Ascending aorta (tissue), 2 donors: ENCODE data around the gene GADD45G. TPM values are rescaled to one million over a fixed set of nuclear protein-coding genes. Genes with fewer than 3 reads are reported as not detected.

Experiments
- DNase-seq, 2 donors: peaks; one replicate each; pipeline ENCODE4 v3.0.0-alpha.2; 2019; ENCODE audit warnings: low spot score in 2 of 2
- H3K27ac ChIP-seq, 2 donors: fragments of 200-600 bp; sonication (generic); one replicate each; pipeline ENCODE4 v1.5.1; 2016 to 2017; ENCODE audit warnings: mild to moderate bottlenecking in 1 of 2
- H3K27me3 ChIP-seq: fragments of 200-600 bp; sonication (generic); one replicate; pipeline ENCODE4 v1.5.1; 2017
- H3K36me3 ChIP-seq, 2 donors: fragments of 200-600 bp; sonication (generic); one replicate each; pipeline ENCODE4 v1.5.1; 2016
- H3K4me1 ChIP-seq, 2 donors: fragments of 200-600 bp; sonication (generic); one replicate each; pipeline ENCODE4 v1.5.1; 2016 to 2017; ENCODE audit warnings: mild to moderate bottlenecking in 1 of 2
- H3K4me3 ChIP-seq, 2 donors: fragments of 200-600 bp; sonication (generic); one replicate each; pipeline ENCODE4 v1.5.1; 2016 to 2017; ENCODE audit warnings: mild to moderate bottlenecking in 1 of 2
- H3K9me3 ChIP-seq, 2 donors: fragments of 200-600 bp; sonication (generic); one replicate each; pipeline ENCODE4 v1.5.1; 2016
- CTCF ChIP-seq, 3 experiments: fragments of 200-600 bp in 2 of 3; fragments of 450-650 bp in 1 of 3; sonication (generic) in 2 of 3; IDR thresholded peaks; one replicate each; pipeline ENCODE4 v1.5.1; 2016 to 2019; ENCODE audit warnings: antibody characterized with exemption in 3 of 3, mild to moderate bottlenecking in 1 of 3, moderate library complexity in 1 of 3
- intact Hi-C: fragments of 100-400 bp; cut with DNase I; formaldehyde crosslinking; loops from one replicate; pipeline ENCODE4 v1.15.1; 2023
- total RNA-seq: library from RNA; depleted of rRNA; stranded (reverse); fragments of >200 nt; gene quantifications from one replicate; pipeline ENCODE4 v1.1.0, GENCODE V29; 2016

The GADD45G gene
- total RNA-seq, 1 donor from 2014 or later: 4.6 TPM

DNA sequence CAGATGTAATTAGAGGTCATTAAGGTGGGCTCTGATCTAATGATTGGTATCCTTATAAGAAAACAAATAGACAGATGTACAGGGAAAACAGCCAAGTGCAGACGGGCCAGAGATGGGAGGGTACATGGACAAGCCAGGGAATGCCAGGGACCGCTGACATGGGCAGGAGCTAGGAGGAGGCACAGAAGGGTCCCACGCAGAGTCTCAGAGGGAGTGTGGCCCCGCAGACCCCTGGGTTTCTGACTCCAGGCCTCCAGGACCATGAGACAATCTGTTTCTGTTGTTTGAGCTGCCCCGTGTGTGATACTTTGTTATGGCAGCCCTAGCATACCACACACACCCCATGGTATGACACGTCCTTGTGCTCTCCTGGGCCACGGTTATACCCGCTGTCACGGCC lies 29.1 kb downstream of the GADD45G start:
- intact Hi-C loops: loop anchor here (2.0 to 10.0 kb wide), 2 partner anchors 27 to 371 kb away; no protein-coding TSS in a partner anchor
- Histone ChIP-seq H3K9me3 (no peaks in the 10 kb centered on the region), H3K36me3 (no peaks in the 10 kb centered on the region), H3K4me3 (no peak overlapping the region), H3K27me3 (no peaks in the 10 kb centered on the region), H3K4me1 (peaks cover 4 to 16% of the 10 kb centered on the region in 2 donors), H3K27ac (no peak overlapping the region)
- DNase-seq: no peak
- TF ChIP-seq CTCF (IDR thresholded peaks at IDR 0.05): no peak

DNA sequence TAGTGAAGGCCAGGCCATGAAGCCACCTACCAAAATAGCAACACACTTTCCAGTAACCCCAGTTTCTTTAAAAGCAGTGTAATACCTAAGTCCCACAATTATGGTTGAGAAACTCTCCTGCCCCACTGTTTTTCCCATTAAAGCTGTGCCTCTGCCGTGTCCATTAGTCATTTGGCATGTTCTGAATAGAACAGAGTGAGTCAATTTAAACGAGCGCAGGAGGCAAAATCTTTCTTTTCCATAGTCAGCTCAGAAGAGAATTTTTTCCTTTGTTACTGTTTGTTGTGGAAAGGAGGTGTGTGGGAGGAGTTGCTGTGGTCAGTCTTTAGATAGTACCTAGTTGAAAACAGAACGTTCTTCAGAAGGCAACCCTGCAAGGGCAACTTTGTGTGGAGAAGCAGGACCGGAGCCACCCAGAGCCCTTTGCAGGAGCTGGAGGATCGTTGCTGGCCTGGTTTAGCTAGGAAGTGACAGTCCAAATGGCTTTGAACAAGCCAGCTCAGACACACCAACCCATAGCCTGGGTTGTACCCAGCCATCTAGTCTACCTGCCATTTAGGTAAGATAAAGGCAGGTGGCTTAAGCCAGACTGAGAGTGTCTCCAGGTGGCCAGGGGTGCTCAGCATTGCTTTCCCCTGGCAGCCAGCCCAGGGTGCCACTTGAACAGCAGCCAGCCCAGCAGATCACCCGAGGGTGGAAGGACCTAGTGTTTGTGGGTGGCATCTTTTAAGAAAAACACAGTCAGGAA lies 30.4 kb downstream of the GADD45G start:
- no peaks in the 10 kb centered on the region for H3K27me3 ChIP-seq
- peak overlapping the region; percentile 26 to 64 for H3K27ac ChIP-seq
- DNase-seq: no peak
- peaks cover 11 to 27% of the 10 kb centered on the region in 2 donors for H3K4me1 ChIP-seq
- no peak for TF ChIP-seq CTCF (IDR thresholded peaks at IDR 0.05)
- peak overlapping the region in 1 of 2 donors; percentile 3 for H3K4me3 ChIP-seq
- no peaks in the 10 kb centered on the region for H3K9me3 ChIP-seq
- H3K36me3 ChIP-seq: no peaks in the 10 kb centered on the region
- intact Hi-C loops: loop anchor here (2.0 to 10.0 kb wide), 2 partner anchors 28 to 370 kb away; no protein-coding TSS in a partner anchor

DNA sequence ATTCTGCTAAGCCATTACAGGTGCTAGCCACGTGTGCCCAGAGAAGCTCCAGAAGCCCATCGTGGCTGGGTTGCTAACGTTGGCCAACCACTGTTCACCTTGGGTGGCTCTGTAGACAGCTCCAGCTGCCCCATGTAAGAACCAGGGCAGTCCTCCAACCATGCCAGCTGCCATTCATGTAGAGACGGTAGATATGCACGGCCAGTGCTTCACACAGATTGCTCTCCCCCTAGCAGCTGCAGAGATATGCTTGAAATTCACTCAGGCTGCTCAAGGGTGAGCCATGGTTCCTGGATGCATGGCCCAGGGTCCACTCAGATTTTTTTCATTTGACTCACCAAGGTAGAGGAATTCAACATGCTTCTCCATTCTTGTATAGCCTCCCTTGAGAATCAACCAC lies 31.0 kb downstream of the GADD45G start:
- Histone ChIP-seq H3K27me3 (no peaks in the 10 kb centered on the region), H3K27ac (peak overlapping the region in 1 of 2 donors; percentile 64), H3K4me1 (peaks cover 11 to 32% of the 10 kb centered on the region in 2 donors), H3K36me3 (no peaks in the 10 kb centered on the region), H3K9me3 (no peaks in the 10 kb centered on the region), H3K4me3 (no peak overlapping the region)
- DNase-seq: no peak
- intact Hi-C loops: loop anchor here (2.0 to 10.0 kb wide), 2 partner anchors 29 to 369 kb away; no protein-coding TSS in a partner anchor
- TF ChIP-seq CTCF (IDR thresholded peaks at IDR 0.05): no peak

- intact Hi-C loops: loop anchor here (2.0 to 10.0 kb wide), 2 partner anchors 47 to 367 kb away; no protein-coding TSS in a partner anchor
- H3K27ac ChIP-seq: no peak overlapping the region
- no peak for TF ChIP-seq CTCF (IDR thresholded peaks at IDR 0.05)
Measured at GRCh38 chr9:89637787-89638186, 33.0 kb downstream of the GADD45G start.

GRCh38 chr9:89638359-89638758 lies 33.5 kb downstream of the GADD45G start:
- peak overlapping the region in 1 of 2 donors; percentile 87 for H3K27ac ChIP-seq
- intact Hi-C loops: loop anchor here (2.0 to 10.0 kb wide), 2 partner anchors 46 to 366 kb away; no protein-coding TSS in a partner anchor
- no peak for TF ChIP-seq CTCF (IDR thresholded peaks at IDR 0.05)

More at GRCh38 chr9:89637787-89638186, 33.0 kb downstream of the GADD45G start:
- H3K36me3 ChIP-seq: no peaks in the 10 kb centered on the region
- no peaks in the 10 kb centered on the region for H3K27me3 ChIP-seq
- DNase-seq: no peak
- no peaks in the 10 kb centered on the region for H3K9me3 ChIP-seq
- peaks cover 11 to 32% of the 10 kb centered on the region in 2 donors for H3K4me1 ChIP-seq
- H3K4me3 ChIP-seq: no peak overlapping the region

More at GRCh38 chr9:89638359-89638758, 33.5 kb downstream of the GADD45G start:
- DNase-seq: no peak
- no peaks in the 10 kb centered on the region for H3K9me3 ChIP-seq
- no peaks in the 10 kb centered on the region for H3K27me3 ChIP-seq
- no peak overlapping the region for H3K4me3 ChIP-seq
- no peaks in the 10 kb centered on the region for H3K36me3 ChIP-seq
- peaks cover 11 to 32% of the 10 kb centered on the region in 2 donors for H3K4me1 ChIP-seq
